ENCODE results near the gene DENND1A.
"Not testable (repeated sequence)": the region's sequence is repeated elsewhere in the genome, so short reads cannot be mapped to it uniquely, and the experiment has no call there.

The DENND1A gene

GRCh38 chr9:123445981-123446610 is 483.8 kb downstream of the DENND1A start:
- DNase-seq = no peak

GRCh38 chr9:123445116-123445515 is 484.8 kb downstream of the DENND1A start:
- DNase-seq = no peak

- DNase-seq = no peak
Observed at GRCh38 chr9:123441769-123442168, 488.2 kb downstream of the DENND1A start.

GRCh38 chr9:123440256-123440655 is 489.7 kb downstream of the DENND1A start:
- no peak for DNase-seq

GRCh38 chr9:123438821-123439220 is 491.1 kb downstream of the DENND1A start:
- no peak for DNase-seq

- DNase-seq = no peak
Observed at GRCh38 chr9:123438321-123438720, 491.6 kb downstream of the DENND1A start.

GRCh38 chr9:123437201-123437600 is 492.7 kb downstream of the DENND1A start:
- DNase-seq = no peak

GRCh38 chr9:123435471-123435870 is 494.5 kb downstream of the DENND1A start:
- DNase-seq = no peak

- DNase-seq = no peak
Observed at GRCh38 chr9:123434619-123435240, 495.2 kb downstream of the DENND1A start.

- no peak for DNase-seq
Observed at GRCh38 chr9:123432331-123433236, 497.3 kb downstream of the DENND1A start.

- no peak for DNase-seq
Observed at GRCh38 chr9:123431581-123431980, 498.3 kb downstream of the DENND1A start.

- not testable (repeated sequence) for DNase-seq
Observed at GRCh38 chr9:123428450-123428849, 501.5 kb downstream of the DENND1A start.

GRCh38 chr9:123426406-123426805 is 503.5 kb downstream of the DENND1A start:
- no peak for DNase-seq

- DNase-seq = no peak
Observed at GRCh38 chr9:123425836-123426365, 504.0 kb downstream of the DENND1A start.

GRCh38 chr9:123425261-123425821 is 504.6 kb downstream of the DENND1A start:
- no peak for DNase-seq

- no peak for DNase-seq
Observed at GRCh38 chr9:123424552-123425225, 505.2 kb downstream of the DENND1A start.

- DNase-seq = no peak
Observed at GRCh38 chr9:123424131-123424530, 505.8 kb downstream of the DENND1A start.

- DNase-seq = no peak
Observed at GRCh38 chr9:123423311-123423640, 506.6 kb downstream of the DENND1A start.

GRCh38 chr9:123422635-123423310 is 507.2 kb downstream of the DENND1A start:
- DNase-seq = no peak

- no peak for DNase-seq
Observed at GRCh38 chr9:123421801-123422455, 508.0 kb downstream of the DENND1A start.

- DNase-seq = no peak
Observed at GRCh38 chr9:123421186-123421585, 508.7 kb downstream of the DENND1A start.
